HepG2 (cell line): ENCODE results near the gene THRA.

ENCODE experiments used
- MAFF ChIP-seq: IDR thresholded peaks from 2 replicates; pipeline ENCODE4 v1.6.1; 2011; ENCODE audit warnings: low read depth, low read length, improper control_type of control experiment
- ZNF891 ChIP-seq: sonication (generic); formaldehyde crosslinking; IDR thresholded peaks from 2 replicates; pipeline ENCODE4 v1.5.0; 2020; ENCODE audit warnings: mild to moderate bottlenecking, missing genetic modification reagents
- TF ChIP-seq, protein P1 (sequence below): sonication (generic); formaldehyde crosslinking; IDR thresholded peaks from 2 replicates; pipeline ENCODE4 v1.5.0; 2020; ENCODE audit warnings: mild to moderate bottlenecking, missing genetic modification reagents, moderate library complexity

GRCh38 chr17:40099619-40100418 lies 37.1 kb downstream of the THRA start:
- TF ChIP-seq ZNF891 (CRISPR knock-in tag), result no peak
- TF ChIP-seq MAFF, result no peak
- TF ChIP-seq, protein P1, sequence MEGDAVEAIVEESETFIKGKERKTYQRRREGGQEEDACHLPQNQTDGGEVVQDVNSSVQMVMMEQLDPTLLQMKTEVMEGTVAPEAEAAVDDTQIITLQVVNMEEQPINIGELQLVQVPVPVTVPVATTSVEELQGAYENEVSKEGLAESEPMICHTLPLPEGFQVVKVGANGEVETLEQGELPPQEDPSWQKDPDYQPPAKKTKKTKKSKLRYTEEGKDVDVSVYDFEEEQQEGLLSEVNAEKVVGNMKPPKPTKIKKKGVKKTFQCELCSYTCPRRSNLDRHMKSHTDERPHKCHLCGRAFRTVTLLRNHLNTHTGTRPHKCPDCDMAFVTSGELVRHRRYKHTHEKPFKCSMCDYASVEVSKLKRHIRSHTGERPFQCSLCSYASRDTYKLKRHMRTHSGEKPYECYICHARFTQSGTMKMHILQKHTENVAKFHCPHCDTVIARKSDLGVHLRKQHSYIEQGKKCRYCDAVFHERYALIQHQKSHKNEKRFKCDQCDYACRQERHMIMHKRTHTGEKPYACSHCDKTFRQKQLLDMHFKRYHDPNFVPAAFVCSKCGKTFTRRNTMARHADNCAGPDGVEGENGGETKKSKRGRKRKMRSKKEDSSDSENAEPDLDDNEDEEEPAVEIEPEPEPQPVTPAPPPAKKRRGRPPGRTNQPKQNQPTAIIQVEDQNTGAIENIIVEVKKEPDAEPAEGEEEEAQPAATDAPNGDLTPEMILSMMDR (CRISPR knock-in tag), result no peak
